ENCODE data around the gene RPS6KA2.

DNA sequence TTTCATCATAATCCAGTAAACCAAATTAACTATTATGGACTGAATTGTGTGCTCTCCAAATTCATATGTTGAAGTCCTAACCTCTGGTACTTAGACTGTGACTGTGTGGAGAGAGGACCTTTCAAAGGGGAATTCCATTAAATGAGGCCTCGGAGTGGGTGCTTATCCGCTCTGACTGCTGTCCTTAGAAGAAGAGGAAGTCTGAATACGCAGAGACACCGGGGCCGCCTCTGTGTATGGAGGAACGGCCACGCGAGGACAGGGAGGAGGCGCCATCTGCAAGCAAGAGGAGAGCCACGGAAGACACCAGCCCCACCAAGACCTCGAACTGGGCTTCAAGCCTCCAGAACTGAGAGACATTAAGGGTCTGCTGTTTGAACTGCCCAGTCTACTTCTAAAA lies 35.6 kb upstream of the RPS6KA2 start:
- TF ChIP-seq, protein P1, sequence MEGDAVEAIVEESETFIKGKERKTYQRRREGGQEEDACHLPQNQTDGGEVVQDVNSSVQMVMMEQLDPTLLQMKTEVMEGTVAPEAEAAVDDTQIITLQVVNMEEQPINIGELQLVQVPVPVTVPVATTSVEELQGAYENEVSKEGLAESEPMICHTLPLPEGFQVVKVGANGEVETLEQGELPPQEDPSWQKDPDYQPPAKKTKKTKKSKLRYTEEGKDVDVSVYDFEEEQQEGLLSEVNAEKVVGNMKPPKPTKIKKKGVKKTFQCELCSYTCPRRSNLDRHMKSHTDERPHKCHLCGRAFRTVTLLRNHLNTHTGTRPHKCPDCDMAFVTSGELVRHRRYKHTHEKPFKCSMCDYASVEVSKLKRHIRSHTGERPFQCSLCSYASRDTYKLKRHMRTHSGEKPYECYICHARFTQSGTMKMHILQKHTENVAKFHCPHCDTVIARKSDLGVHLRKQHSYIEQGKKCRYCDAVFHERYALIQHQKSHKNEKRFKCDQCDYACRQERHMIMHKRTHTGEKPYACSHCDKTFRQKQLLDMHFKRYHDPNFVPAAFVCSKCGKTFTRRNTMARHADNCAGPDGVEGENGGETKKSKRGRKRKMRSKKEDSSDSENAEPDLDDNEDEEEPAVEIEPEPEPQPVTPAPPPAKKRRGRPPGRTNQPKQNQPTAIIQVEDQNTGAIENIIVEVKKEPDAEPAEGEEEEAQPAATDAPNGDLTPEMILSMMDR (IDR thresholded peaks at IDR 0.05; ENCODE audit: extremely low read depth in 1 of 2, insufficient read depth in 1 of 2, low read depth in 1 of 2, low read length in 2 of 2), result no peak
- TF ChIP-seq, protein P2, sequence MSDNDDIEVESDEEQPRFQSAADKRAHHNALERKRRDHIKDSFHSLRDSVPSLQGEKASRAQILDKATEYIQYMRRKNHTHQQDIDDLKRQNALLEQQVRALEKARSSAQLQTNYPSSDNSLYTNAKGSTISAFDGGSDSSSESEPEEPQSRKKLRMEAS (IDR thresholded peaks at IDR 0.05; ENCODE audit: insufficient read depth, insufficient read length), result no peak
- no peak for TF ChIP-seq JUN (IDR thresholded peaks at IDR 0.05; ENCODE audit: borderline replicate concordance, insufficient read depth, insufficient read length, low read depth)

Data from endothelial cell of umbilical vein (primary cell).